ENCODE measurements around the gene KLHL14. TPM values are rescaled to one million over a fixed set of nuclear protein-coding genes. Genes with fewer than 3 reads are reported as not detected.

Gene KLHL14
- total and polyA plus RNA-seq, 2 experiments from 2014 or later: 0.44 to 1.9 TPM

DNA sequence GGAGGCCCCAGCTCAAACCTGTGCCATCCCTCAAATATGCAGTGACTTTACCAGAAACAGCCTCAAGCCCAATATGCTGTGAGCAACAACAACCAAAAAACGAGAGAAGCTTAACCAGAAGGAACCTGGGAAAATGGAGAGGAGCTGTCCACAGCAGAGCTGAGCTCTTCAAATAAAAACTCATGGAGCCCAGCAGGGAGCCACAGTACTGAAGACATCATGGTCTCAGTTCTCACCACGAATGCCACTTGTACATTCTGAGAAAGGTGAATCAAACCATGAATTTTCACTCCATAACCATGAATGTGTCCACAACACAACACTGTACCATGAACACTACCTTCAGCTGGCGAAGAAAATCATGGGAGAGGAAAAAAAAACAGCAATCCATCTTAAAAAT lies 50.5 kb downstream of the KLHL14 start:
- H3K4me2 ChIP-seq: no peak overlapping the region

More for the DNA sequence above, 50.5 kb downstream of the KLHL14 start:
- H3K36me3 Mint-ChIP-seq (ENCODE audit: low read depth): no peaks in the 10 kb centered on the region
- ATAC-seq (no peak), DNase-seq (ENCODE audit: low spot score) (no peak)
- no peaks in the 10 kb centered on the region for H3K4me1 Mint-ChIP-seq
- TF ChIP-seq NANOG (IDR thresholded peaks at IDR 0.05; ENCODE audit: borderline replicate concordance): no peak
- TF ChIP-seq, protein P1, sequence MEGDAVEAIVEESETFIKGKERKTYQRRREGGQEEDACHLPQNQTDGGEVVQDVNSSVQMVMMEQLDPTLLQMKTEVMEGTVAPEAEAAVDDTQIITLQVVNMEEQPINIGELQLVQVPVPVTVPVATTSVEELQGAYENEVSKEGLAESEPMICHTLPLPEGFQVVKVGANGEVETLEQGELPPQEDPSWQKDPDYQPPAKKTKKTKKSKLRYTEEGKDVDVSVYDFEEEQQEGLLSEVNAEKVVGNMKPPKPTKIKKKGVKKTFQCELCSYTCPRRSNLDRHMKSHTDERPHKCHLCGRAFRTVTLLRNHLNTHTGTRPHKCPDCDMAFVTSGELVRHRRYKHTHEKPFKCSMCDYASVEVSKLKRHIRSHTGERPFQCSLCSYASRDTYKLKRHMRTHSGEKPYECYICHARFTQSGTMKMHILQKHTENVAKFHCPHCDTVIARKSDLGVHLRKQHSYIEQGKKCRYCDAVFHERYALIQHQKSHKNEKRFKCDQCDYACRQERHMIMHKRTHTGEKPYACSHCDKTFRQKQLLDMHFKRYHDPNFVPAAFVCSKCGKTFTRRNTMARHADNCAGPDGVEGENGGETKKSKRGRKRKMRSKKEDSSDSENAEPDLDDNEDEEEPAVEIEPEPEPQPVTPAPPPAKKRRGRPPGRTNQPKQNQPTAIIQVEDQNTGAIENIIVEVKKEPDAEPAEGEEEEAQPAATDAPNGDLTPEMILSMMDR (conservative IDR thresholded peaks at IDR 0.05; ENCODE audit: low read depth in 2 of 2): no peak
- TF ChIP-seq POLR2AphosphoS5 (IDR thresholded peaks at IDR 0.05; ENCODE audit: low read depth): no peak
- TF ChIP-seq, protein P2, sequence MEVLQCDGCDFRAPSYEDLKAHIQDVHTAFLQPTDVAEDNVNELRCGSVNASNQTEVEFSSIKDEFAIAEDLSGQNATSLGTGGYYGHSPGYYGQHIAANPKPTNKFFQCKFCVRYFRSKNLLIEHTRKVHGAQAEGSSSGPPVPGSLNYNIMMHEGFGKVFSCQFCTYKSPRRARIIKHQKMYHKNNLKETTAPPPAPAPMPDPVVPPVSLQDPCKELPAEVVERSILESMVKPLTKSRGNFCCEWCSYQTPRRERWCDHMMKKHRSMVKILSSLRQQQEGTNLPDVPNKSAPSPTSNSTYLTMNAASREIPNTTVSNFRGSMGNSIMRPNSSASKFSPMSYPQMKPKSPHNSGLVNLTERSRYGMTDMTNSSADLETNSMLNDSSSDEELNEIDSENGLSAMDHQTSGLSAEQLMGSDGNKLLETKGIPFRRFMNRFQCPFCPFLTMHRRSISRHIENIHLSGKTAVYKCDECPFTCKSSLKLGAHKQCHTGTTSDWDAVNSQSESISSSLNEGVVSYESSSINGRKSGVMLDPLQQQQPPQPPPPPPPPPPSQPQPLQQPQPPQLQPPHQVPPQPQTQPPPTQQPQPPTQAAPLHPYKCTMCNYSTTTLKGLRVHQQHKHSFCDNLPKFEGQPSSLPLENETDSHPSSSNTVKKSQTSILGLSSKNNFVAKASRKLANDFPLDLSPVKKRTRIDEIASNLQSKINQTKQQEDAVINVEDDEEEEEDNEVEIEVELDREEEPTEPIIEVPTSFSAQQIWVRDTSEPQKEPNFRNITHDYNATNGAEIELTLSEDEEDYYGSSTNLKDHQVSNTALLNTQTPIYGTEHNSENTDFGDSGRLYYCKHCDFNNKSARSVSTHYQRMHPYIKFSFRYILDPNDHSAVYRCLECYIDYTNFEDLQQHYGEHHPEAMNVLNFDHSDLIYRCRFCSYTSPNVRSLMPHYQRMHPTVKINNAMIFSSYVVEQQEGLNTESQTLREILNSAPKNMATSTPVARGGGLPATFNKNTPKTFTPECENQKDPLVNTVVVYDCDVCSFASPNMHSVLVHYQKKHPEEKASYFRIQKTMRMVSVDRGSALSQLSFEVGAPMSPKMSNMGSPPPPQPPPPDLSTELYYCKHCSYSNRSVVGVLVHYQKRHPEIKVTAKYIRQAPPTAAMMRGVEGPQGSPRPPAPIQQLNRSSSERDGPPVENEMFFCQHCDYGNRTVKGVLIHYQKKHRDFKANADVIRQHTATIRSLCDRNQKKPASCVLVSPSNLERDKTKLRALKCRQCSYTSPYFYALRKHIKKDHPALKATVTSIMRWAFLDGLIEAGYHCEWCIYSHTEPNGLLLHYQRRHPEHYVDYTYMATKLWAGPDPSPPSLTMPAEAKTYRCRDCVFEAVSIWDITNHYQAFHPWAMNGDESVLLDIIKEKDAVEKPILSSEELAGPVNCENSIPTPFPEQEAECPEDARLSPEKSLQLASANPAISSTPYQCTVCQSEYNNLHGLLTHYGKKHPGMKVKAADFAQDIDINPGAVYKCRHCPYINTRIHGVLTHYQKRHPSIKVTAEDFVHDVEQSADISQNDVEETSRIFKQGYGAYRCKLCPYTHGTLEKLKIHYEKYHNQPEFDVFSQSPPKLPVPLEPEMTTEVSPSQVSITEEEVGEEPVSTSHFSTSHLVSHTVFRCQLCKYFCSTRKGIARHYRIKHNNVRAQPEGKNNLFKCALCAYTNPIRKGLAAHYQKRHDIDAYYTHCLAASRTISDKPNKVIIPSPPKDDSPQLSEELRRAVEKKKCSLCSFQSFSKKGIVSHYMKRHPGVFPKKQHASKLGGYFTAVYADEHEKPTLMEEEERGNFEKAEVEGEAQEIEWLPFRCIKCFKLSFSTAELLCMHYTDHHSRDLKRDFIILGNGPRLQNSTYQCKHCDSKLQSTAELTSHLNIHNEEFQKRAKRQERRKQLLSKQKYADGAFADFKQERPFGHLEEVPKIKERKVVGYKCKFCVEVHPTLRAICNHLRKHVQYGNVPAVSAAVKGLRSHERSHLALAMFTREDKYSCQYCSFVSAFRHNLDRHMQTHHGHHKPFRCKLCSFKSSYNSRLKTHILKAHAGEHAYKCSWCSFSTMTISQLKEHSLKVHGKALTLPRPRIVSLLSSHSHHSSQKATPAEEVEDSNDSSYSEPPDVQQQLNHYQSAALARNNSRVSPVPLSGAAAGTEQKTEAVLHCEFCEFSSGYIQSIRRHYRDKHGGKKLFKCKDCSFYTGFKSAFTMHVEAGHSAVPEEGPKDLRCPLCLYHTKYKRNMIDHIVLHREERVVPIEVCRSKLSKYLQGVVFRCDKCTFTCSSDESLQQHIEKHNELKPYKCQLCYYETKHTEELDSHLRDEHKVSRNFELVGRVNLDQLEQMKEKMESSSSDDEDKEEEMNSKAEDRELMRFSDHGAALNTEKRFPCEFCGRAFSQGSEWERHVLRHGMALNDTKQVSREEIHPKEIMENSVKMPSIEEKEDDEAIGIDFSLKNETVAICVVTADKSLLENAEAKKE (CRISPR knock-in tag; IDR thresholded peaks at IDR 0.05): no peak
- no peak for TF ChIP-seq ZNF331 (CRISPR knock-in tag; IDR thresholded peaks at IDR 0.05; ENCODE audit: low read depth)
- no peak for TF ChIP-seq JUNB (IDR thresholded peaks at IDR 0.05; ENCODE audit: unreplicated experiment)
- TF ChIP-seq EZH2 (IDR thresholded peaks at IDR 0.05; ENCODE audit: low read depth, unreplicated experiment): no peak
- no peak for TF ChIP-seq ZNF114 (CRISPR knock-in tag; IDR thresholded peaks at IDR 0.05)
- TF ChIP-seq CREB1 (CRISPR knock-in tag; IDR thresholded peaks at IDR 0.05; ENCODE audit: low read depth): no peak
- no peak for TF ChIP-seq EZH2phosphoT487 (IDR thresholded peaks at IDR 0.05; ENCODE audit: unreplicated experiment)
- H3K27me3 Mint-ChIP-seq (ENCODE audit: insufficient read depth, low read depth, poor library complexity): no peaks in the 10 kb centered on the region
- Histone ChIP-seq H2AFZ (no peak overlapping the region), H4K20me1 (replicated peaks; ENCODE audit: insufficient read depth) (no peaks in the 10 kb centered on the region), H3K79me2 (replicated peaks; ENCODE audit: insufficient read depth) (no peaks in the 10 kb centered on the region), H3K9me2 (ENCODE audit: insufficient read depth) (no peaks in the 10 kb centered on the region), H3K36me3 (ENCODE audit: insufficient read depth) (no peaks in the 10 kb centered on the region), H3F3A (replicated peaks; ENCODE audit: low read depth) (no peaks in the 10 kb centered on the region), H3K27me3 (ENCODE audit: insufficient read depth) (no peaks in the 10 kb centered on the region), H3K4me3 (no peak overlapping the region), H3K4me1 (ENCODE audit: insufficient read depth) (no peaks in the 10 kb centered on the region), H3K27ac (ENCODE audit: low read depth) (no peak overlapping the region)
- no peak overlapping the region for H3K4me3 Mint-ChIP-seq
- H3K9me3 Mint-ChIP-seq: no peaks in the 10 kb centered on the region
- H3K27ac Mint-ChIP-seq: no peak overlapping the region

All from GM23338 (cell line).